DMS153 treated with DMSO at 0.1 percent for 48 hours (cell line): ENCODE results near the gene SHB.

Experiments used
- DNase-seq: peaks from one replicate; lab custom pipeline; 2025; ENCODE audit not compliant: unreplicated experiment; lab: John Stamatoyannopoulos, UW

Gene SHB

DNA sequence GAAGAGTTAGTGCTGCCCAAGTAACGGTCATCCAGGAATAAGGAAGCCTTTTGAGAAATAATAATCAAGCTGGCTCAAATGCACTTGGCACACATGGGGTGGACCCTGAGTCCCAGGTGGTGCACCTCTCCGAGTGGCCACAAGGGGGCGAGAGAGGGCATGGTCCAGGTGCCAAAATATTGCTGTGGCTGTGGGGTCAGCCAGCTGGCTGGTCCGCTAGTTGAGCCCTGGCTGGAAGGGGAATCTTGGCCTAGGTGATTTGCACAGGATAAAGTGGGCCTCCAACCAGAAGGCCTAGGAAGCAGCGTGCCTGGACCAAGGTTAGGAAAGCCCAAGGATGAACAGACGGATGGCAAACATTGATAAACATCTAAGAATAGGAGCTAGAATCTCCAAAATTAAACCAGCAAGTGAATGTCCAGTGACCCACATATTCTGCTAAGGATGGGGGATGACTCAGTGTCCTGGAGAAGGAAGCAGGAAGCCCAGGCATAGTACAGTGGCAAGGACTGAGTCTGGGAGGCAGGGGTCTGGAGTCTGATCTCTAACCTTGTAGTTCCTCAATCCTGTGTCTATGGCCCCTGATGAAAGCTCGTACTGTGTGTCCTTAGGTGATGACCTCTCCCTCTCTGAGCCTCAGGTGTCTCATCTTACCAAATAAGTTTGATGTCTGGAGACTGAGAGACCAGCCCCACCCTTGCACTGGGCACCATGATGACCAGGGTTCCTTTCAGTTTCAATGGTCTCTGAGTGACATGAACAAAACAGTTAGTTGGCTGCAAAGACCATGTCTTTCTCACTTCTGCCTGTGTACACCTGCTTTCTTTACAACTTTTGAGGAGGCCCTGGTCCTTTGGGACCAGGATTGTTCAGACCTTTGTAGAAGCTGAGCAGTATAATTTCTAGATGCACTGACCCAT is 19.2 kb upstream of the SHB start:
- no peak for DNase-seq

DNA sequence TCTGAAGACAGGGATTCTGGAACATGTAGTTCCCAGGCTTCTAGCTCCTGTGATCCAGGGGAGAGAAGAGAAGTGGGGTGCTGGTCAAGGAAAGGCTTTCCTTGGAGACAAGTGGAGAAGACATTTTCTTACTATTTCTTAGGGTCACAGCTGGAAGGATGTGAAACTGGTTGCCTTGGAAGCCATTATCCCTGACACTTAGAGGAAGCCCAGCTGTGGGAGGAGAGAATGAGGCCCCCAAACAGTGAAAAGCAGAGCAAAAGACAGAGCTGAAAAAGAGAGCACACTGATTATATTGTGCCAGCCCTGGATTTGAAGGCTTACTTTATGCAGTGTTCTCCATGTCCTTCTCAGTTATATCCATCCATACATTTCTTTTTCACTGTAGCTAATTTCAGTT is 17.5 kb upstream of the SHB start:
- no peak for DNase-seq

DNA sequence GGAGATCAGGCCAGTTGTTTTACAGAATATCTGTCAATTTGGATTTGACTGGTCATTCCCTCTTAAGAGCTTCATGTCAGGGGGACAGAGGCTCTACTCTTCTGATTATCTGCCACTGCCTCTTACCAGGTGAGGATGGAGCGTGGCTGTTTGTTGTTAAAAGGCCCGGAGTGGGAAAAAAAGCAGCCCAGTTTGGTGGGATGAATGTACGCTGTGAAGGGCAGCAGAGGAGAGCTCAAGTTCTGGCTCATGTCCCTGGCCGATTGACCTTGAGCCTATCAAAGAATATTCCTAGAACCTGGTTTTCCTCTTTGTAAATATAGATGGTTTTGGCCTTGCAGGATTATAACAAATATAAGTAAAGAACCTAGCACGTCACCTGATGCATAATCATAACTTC is 16.3 kb upstream of the SHB start:
- DNase-seq: no peak

DNA sequence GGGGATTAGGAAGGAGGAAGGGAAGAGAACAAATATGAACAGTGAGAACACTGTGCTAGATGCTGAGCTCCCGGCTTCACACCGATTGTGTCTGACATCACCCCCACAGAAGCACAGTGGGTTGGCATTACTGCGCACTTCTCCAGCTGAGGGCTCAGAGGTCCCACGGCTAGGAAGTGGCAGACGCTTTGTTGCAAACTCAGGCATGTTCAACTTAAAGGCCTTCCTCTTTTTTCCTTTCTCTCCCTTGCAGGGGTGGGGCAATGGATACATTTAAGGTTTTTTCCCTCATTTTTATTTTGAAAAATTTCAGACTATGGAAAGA is 15.5 kb upstream of the SHB start:
- no peak for DNase-seq

DNA sequence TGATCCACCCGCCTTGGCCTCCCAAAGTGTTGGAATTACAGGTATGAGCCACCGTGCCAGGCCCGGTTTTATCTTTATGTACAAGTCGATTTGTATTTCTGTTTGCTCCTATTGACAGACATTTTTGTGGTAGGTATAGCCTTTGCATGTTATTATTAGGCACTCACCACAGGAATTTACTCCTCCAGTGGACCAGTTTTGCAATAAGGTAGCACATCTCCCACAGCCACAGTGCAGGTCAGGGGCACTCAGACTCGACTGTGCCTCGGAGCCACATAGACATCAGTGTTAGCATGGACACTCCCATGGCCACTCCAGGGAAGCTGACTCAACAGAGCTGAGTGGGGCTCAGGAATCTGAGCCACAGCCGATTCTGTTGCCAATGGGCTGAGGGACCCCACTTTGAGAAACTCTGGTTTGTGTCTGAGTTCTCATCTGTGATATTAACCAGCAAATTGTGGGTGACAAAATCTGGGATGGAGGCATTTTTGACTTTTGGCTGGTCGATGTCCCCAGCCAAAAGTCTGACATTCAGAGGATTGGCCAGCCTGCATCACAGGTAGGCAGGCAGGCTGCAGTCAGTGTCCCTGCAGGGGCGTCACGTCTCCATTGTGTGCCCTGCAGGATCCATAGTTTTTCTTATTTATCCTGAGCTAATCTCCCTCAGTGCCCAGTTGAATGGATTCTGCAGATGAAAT is 15.0 kb upstream of the SHB start:
- no peak for DNase-seq

DNA sequence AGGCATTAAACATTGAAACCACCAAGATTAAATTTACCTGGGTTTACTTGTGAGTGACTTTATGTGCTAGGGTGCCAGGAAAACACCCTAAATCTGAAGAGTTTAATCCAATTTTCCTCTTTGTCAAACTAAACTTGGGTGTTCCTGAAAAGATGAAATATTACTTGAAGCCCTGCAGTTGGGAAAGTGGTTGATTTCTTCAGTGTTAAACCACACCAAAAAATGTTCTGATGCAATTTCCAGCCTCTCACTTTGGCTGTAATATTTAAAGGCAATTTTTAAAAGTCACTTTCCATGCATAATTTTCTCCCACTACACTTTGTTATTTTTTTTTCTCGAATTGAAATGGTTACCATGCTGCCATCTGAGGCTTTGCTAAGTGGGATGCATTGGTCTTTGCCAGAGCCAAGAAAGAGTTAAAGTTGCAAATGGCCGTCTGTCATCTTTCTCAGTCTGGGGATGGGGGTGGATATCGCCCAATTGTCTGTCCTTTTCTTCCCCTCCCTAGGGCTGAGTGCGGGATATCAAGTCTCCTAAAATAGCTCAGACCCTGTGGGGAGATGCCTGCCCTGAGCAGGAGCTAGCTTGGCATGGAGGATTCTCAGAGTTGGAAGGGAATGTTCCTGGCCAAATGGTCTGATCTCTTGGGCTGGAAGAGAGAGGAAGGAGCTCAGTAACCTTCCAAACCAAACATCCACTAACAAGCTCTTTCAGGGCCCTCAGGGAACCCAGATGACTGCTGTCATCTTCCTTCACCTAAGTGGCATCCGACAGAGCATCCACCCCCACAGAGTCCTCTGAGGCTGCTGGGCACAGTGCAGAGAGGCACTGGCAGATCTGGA is 13.6 kb upstream of the SHB start:
- no peak for DNase-seq

DNA sequence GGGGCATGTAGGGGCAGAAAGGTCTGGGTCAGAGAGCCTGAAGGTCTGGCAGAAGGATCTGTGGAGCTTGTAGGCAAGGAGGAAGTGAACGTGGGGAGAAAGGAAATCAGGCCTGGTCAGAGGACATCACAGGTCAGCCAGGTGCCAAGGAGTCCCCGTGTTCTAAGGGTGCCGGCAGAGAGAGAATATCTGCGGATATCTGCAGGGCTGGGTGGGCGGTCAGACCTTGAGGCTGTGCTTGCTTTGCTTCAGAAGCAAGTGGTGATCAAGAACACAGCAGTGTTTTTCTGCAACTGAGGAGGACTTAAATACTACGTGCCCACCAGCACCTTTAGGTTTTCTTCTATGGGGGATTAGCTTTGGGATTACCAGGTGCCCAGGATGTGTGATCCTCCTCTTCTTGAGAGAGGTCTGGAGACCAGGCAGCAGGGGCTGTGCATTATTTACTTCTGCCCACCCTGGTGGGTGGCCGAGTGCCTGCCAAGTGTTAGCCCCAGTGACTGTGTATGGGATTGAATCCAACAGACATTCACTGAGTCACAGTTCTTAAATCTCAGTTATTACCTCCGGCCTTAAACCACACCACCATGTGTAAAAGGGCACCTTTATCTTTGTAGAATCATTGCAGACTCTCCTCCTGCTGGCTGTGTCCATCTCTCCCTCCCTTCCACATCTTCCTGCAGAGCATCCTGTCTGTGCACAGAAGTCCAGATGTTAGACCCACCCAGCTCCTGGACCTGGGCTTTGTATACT is 12.5 kb upstream of the SHB start:
- DNase-seq: no peak

DNA sequence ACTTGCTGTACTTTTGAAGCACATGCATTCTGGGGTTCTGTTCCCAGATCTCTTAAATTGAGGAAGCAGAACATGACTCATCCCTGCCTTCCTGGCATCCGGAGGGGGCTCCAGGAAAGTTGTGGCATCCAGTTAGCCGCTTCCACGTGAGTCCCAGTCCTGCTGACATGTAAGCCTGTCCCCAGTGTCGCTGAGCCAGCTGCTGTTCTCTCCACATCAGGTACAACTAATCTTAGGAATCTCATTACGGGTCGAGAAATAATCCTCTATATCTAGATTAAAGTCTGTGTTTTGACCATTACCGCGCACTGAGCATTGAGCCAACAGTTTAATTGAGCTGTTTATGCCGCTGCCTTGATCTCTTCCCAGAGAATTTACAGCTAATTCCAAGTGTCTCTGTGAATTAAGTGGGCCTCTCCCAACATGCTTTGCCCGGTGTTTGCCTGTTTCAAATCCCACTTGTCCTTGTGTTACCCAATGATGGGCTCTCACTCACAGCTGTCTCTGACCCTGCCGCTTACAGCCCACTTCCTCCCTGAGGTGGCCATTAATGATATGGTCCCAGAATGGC is 10.5 kb upstream of the SHB start:
- no peak for DNase-seq

DNA sequence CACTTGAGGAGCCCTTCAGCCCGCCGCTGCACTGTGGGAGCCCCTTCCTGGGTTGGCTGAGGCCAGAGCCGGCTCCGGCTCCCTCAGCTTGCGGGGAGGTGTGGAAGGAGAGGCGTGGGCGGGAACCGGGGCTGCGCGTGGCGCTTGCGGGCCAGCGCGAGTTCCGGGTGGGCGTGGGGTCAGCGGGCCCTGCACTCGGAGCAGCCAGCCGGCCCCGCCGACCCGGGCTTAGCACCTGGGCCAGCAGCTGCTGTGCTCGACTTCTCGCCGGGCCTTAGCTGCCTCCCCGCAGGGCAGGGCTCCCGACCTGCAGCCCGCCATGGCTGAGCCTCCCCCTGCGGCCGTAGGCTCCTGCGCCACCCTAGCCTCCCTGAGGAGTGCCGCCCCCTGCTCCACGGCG is 6.2 kb upstream of the SHB start:
- no peak for DNase-seq

DNA sequence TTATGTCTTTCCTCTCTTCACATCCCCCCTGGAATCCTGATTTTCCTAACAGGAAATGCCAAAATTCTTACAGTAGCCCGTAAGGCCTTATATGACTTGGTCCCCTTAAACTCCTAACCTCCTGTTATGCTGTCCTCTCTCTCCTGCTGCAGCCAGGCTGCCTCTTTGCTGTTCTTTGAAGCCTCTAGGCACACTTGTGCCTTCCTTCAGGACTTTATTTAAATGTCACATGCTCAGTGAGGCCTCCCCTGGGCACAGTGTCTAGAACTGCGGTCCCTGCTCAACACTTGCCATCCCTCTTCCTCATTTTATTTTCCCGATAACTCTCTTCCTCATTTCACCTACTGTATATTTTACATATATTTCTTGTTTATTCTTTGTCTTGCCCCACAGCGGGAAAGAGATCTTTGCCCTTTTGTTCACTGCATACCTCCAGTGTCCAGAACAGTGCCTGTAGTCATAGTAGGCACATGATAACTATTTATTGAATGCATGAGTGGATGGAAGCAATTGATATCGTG is 5.5 kb upstream of the SHB start:
- DNase-seq: no peak

DNA sequence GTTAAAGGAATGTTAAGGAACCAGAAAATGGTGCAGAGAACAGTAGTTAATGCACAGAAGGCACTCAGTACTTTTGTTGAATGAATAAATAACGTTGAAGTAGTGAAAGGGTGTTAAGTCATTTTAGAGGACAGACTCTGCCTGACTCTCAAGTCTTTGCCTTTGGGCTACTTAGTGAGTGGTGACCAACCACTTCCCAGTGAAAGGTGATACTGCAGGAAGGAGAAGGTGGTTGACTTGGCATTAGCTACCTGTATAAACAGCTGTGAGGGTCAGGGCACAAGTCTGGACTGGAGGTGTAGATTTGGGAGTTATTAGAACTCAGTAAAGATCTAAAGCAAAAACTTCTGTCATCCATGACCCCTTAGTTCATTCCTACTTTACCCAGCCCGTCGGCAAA is 4.9 kb upstream of the SHB start:
- no peak for DNase-seq

DNA sequence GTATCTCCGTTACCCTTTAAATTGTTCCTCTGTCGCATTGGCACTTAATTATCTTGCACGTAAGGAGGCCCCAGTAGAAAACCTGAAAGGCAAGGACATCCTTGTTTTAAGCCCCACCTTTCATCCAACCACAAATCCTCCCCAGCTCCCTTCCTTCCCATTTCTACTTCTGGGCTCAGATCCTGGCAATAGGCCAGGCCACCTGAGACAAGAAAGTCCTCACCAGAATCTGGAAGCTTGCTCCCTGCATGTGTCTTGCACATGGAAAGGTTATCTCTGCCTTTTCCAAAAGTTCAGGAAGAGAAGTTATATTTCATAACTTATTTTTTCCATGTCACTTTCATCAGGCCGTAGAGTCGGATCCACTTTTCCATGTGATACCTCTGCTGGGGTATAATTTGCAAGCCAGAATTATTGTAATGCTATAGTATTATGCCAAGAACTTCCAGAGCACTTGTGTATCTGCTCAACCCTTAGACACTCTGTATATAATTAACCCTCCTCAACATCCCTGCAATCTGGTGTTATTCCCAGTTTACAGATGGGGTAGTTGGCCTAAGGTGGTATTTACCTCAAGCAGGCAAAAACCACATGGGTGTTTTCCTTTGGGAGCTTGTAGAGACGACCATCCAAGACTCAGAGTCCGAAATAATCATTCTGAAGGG is 2.6 kb upstream of the SHB start:
- no peak for DNase-seq

DNA sequence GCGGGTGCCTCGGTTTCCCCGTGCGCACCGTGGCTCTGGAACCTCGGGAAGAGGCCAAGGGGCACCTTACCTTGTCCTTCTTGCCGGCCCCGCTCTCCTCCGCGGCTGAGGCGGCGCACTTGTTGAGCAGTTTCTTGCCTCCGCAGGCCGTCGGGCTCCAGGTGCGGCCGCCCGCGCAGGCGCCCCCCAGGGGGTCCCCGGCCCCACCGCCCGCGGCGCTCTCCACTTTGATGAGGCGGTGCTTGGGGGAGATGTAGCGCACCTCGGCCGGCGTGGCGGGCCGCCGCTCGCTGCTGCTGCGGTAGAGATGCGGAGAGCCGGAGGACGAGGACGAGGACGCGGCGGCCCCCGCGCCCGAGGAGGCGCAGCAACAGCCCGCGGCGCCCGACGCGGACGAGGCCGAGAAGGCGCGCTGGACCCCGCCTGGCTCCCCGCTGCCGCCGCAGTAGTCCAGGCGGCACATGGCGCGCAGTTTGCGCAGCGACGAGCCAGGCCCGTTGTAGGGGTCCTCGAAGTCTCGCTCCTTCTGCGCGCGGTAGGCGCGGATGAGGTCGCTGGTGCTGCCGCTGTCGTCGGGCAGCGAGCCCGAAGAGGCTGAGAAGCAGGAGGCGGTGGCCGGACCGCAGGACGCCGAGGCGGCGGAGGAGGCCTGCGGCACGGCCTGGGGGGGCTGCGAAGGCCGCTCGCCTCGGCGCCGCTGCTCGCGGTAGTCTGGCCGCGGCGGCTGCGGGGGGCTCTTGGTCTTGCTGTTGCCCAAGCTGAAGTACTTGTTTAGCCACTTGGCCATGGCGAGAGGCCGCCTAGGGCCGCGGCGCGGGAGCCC is 957 bp downstream of the SHB start:
- no peak for DNase-seq

DNA sequence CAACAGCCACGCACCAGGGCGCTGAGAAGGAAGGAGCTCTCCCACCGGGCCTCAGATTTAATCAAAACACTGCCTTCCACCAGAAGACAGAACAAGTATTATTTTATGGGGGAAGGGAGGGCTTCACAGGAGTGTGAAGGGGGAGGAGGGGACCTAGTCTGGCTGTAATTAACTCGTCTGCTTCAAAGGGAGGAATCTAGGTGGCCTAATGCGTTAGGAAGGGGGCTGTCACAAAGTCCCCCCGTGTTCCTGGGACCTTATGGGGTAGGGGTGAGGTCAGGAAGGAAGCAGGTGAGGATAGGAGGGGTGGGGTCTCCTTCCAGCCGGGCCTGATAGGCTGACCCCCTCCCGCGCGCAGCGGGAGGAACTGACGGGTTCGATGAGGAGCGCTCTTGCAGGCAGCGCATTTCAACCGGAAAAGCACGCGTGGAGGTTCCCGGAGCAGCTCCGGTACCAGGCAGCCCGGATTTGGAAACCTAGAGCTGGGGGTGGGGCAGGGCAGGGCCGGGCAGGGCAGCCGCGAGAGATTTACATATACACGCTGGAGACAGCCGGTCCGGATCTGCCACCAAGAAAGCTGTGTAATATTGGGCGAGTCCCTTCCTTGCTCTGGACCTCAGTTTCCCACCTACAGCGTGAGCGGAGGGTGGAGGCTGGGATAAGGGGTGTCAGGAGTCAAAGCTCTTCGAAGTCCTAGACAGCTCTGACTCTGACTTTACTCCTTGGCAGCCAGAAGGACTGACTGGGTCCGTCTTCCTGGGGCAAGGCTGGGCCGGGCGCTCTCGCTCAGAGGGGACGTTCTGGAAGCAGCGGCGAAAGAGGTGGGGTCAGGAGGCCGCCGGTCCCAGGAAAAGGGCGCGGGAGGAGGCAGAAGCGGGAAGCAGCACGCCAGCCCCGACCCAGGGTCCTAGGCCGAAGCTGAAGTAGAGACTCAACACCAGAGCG is 1.8 kb downstream of the SHB start:
- no peak for DNase-seq

DNA sequence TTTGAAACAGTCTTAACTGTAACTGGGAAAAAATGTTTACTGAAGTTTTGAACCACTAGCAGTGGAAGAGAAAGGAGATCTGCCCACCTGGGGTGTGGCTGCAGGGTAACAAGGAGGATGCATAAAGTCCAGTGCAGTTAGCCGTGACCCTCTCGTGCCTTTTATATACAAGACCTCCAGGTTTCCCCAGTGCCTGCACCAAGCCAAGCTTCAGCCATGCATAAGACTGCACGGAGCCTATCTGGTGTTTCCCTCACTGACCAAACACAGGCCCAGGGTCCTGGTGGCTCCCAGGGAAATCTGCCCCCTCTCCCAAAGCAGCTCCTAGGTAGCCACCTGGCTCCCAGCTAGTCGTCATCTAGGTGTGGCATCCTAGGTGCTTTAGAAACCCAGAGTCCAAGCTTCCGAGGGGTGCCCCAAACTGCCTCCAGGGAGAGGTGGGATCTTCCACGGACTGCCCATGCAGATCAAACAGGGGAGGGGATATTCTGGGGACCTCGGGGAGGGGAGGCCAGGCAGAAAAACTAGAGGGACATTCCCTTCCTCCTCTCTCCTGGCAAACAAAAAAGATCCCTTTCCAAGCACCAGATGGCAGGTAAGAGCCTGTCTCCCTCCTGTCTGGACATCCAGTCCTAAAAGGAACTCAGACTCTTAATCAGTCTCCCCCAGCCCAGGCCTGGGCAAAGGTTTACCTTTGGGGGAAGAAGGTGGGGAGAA is 2.7 kb downstream of the SHB start:
- peak; percentile 48 for DNase-seq

DNA sequence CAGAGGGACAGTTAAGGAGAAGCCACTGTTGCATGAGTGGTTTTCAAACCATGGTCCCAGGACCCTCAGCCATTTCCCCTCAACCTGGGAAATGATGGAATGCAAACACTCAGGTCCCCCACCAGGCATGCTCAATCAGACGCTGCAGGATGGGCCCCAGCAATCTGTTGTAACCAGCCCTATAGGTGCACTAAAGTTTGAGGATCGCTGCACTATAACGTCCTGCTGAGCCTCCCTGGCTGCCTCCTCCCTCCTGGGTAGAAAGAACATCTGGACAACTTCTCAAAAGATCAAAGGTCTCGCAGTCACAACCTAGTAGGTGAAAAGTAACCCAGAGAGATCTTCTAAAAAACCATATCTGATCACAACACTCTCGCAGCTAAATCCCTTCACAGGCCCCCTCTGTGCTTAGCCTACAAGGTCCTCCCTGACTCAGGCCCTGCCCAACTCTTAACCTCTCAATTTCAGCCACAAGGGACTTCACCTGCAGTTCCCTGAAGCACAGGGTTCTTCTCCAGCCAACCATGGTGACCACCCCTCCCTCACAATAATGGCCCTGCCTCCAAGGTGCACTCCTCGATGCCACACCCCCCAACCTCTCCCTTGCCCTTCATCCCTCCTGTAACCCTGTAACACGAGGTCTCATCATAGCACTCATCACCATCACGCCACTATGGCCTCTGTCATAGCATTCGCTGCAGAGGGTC is 3.5 kb downstream of the SHB start:
- DNase-seq: no peak
